SU-DHL-6 (cell line): ENCODE measurements around the gene SCN3B.

Experiments used
- EZH2phosphoT487 ChIP-seq: fragments of 200-600 bp; sonication (generic), shearing (Covaris generic); conservative IDR thresholded peaks from 2 replicates; pipeline ENCODE4 v1.6.1; 2018; ENCODE audit warnings: mild to moderate bottlenecking, antibody characterized with exemption, low read length, moderate library complexity, mixed read lengths
- TF ChIP-seq, protein P1 (sequence below): fragments of 200-600 bp; sonication (generic); IDR thresholded peaks from one replicate; pipeline ENCODE4 v1.5.1; 2017; ENCODE audit warnings: antibody characterized with exemption, mild to moderate bottlenecking, low read length, moderate library complexity; ENCODE audit not compliant: insufficient read depth, poor library complexity, severe bottlenecking

DNA sequence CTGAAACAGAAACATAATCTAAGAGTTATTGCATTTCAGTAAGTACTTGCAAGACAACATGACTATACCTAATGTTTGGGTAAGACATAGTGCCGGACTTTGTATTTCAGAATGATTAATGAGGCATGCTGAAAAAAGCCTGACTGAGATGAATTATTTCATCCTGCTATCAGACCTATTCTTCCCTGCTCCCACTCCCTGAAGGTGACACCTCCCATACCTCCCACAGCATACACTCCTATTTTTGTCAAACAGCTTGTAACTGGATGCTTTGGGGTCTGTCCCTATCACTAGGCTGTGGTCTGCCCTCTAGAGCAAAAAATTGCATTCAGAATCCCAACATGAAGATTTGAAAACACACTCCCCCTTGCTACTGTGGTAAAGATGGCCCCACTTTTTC lies 10.9 kb upstream of the SCN3B start:
- TF ChIP-seq, protein P1, sequence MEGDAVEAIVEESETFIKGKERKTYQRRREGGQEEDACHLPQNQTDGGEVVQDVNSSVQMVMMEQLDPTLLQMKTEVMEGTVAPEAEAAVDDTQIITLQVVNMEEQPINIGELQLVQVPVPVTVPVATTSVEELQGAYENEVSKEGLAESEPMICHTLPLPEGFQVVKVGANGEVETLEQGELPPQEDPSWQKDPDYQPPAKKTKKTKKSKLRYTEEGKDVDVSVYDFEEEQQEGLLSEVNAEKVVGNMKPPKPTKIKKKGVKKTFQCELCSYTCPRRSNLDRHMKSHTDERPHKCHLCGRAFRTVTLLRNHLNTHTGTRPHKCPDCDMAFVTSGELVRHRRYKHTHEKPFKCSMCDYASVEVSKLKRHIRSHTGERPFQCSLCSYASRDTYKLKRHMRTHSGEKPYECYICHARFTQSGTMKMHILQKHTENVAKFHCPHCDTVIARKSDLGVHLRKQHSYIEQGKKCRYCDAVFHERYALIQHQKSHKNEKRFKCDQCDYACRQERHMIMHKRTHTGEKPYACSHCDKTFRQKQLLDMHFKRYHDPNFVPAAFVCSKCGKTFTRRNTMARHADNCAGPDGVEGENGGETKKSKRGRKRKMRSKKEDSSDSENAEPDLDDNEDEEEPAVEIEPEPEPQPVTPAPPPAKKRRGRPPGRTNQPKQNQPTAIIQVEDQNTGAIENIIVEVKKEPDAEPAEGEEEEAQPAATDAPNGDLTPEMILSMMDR = no peak
- TF ChIP-seq EZH2phosphoT487 = no peak
